A549 (cell line): ENCODE measurements around the gene TUBD1. TPM values are rescaled to one million over a fixed set of nuclear protein-coding genes. Genes with fewer than 3 reads are reported as not detected.
"Not testable (repeated sequence)": the region's sequence is repeated elsewhere in the genome, so short reads cannot be mapped to it uniquely, and the experiment has no call there.

ENCODE experiments used
- ATAC-seq, 2 experiments: fragments of 200-7000 bp in 1 of 2; fragments of >200 bp in 1 of 2; cut with Nextera tagmentation in 1 of 2; cut with Tn5 transposase in 1 of 2; 3 replicates each; pipeline versions ENCODE4 v1.8.0 to v1.9.1; 2018 to 2020; ENCODE audit warnings: mild to moderate bottlenecking in 1 of 2, moderate library complexity in 1 of 2
- CTCF ChIA-PET: fragments of 300-600 bp; sonication (Branson Sonifier 250); formaldehyde crosslinking; extraction: SDS; loops from one replicate; lab custom pipeline; 2021; ENCODE audit warnings: antibody characterized with exemption, inconsistent platforms; lab: Yijun Ruan, JAX
- POLR2A ChIA-PET: fragments of 350-600 bp; formaldehyde crosslinking; extraction: SDS; loops from one replicate; lab custom pipeline; 2021; ENCODE audit warnings: antibody characterized with exemption, inconsistent platforms; lab: Yijun Ruan, JAX
- DNase-seq, 2 experiments: peaks; one replicate each; pipeline versions ENCODE4 v3.0.0 to v3.0.0-alpha.2; 2011 to 2016; ENCODE audit warnings: low read depth in 1 of 2, low spot score in 1 of 2
- FAIRE-seq: peaks from 2 replicates; lab custom pipeline; 2011; peaks lifted over from hg19 to GRCh38; lab: Jason Lieb, UNC
- H3K27ac ChIP-seq, 2 experiments: fragments of >200 bp; sonication (Bioruptor Twin); formaldehyde crosslinking; 3 replicates each; pipeline ENCODE4 v1.5.1; 2016 to 2017
- H3K4me1 ChIP-seq: fragments of >200 bp; sonication (Bioruptor Twin); formaldehyde crosslinking; 3 replicates; pipeline ENCODE4 v1.6.1; 2016
- H3K4me2 ChIP-seq: fragments of >200 bp; sonication (Bioruptor Twin); formaldehyde crosslinking; 3 replicates; pipeline ENCODE4 v1.6.1; 2016
- H3K4me3 ChIP-seq: fragments of >200 bp; sonication (Bioruptor Twin); formaldehyde crosslinking; 3 replicates; pipeline ENCODE4 v1.5.1; 2016
- H3K9me3 ChIP-seq: fragments of >200 bp; sonication (Bioruptor Twin); formaldehyde crosslinking; 3 replicates; pipeline ENCODE4 v1.6.1; 2016
- E2F6 ChIP-seq: IDR thresholded peaks from 2 replicates; pipeline ENCODE4 v1.6.1; 2012; ENCODE audit warnings: low read depth, borderline replicate concordance
- EHF ChIP-seq: fragments of 250-450 bp; sonication (Bioruptor Pico); IDR thresholded peaks from 2 replicates; pipeline ENCODE4 v1.5.0; 2020; ENCODE audit warnings: mild to moderate bottlenecking
- EHMT2 ChIP-seq: fragments of 200-600 bp; sonication (generic); IDR thresholded peaks from 2 replicates; pipeline ENCODE4 v1.6.1; 2016; ENCODE audit warnings: antibody characterized with exemption, low read depth, mild to moderate bottlenecking, moderate library complexity
- FOSB ChIP-seq: fragments of 250-450 bp; sonication (Bioruptor Pico); IDR thresholded peaks from 2 replicates; pipeline ENCODE4 v1.5.0; 2020; ENCODE audit warnings: mild to moderate bottlenecking, moderate library complexity
- FOXS1 ChIP-seq: fragments of 250-450 bp; sonication (Bioruptor Pico); IDR thresholded peaks from 2 replicates; pipeline ENCODE4 v1.5.0; 2020; ENCODE audit warnings: mild to moderate bottlenecking, moderate library complexity
- GATA3 ChIP-seq: IDR thresholded peaks from 2 replicates; pipeline ENCODE4 v1.6.1; 2012; ENCODE audit warnings: borderline replicate concordance
- HMGXB4 ChIP-seq: fragments of 250-450 bp; sonication (Bioruptor Pico); IDR thresholded peaks from 2 replicates; pipeline ENCODE4 v1.5.0; 2021; ENCODE audit warnings: mild to moderate bottlenecking, moderate library complexity, borderline replicate concordance
- HOXA7 ChIP-seq: fragments of 250-450 bp; sonication (Bioruptor Pico); IDR thresholded peaks from 2 replicates; pipeline ENCODE4 v1.5.0; 2020; ENCODE audit warnings: mild to moderate bottlenecking, moderate library complexity
- JUN ChIP-seq, 2 experiments: fragments of >200 bp; sonication (Bioruptor Twin); formaldehyde crosslinking; IDR thresholded peaks; 2 replicates in 1 of 2; 3 replicates in 1 of 2; pipeline ENCODE4 v1.6.1; 2016 to 2017
- MAFK ChIP-seq: fragments of 450-650 bp; IDR thresholded peaks from 2 replicates; pipeline ENCODE4 v1.6.1; 2014; ENCODE audit not compliant: partially characterized antibody
- POLR2AphosphoS2 ChIP-seq: conservative IDR thresholded peaks from 2 replicates; pipeline ENCODE4 v1.6.1; 2012; ENCODE audit warnings: low read length, improper control_type of control experiment, inconsistent platforms
- RAD21 ChIP-seq, 2 experiments: fragments of >200 bp in 1 of 2; sonication (Bioruptor Twin) in 1 of 2; formaldehyde crosslinking in 1 of 2; IDR thresholded peaks in 1 of 2; conservative IDR thresholded peaks in 1 of 2; 2 replicates in 1 of 2; 3 replicates in 1 of 2; pipeline ENCODE4 v1.6.1; 2012 to 2018; ENCODE audit warnings: inconsistent platforms in 1 of 2
- REST ChIP-seq: fragments of 200-600 bp; sonication (generic); IDR thresholded peaks from 2 replicates; pipeline ENCODE4 v1.6.1; 2016; ENCODE audit warnings: antibody characterized with exemption, mild to moderate bottlenecking, moderate library complexity
- TFCP2L1 ChIP-seq: fragments of 250-450 bp; sonication (Bioruptor Pico); IDR thresholded peaks from 2 replicates; pipeline ENCODE4 v1.5.0; 2021; ENCODE audit warnings: mild to moderate bottlenecking
- TP53 ChIP-seq: fragments of 250-450 bp; sonication (Bioruptor Pico); IDR thresholded peaks from 2 replicates; pipeline ENCODE4 v1.5.0; 2021; ENCODE audit warnings: mild to moderate bottlenecking, moderate library complexity
- WGBS: methylation state at CpG from one replicate; pipeline ENCODE4 v1.1.6; 2017; ENCODE audit errors: missing lambda C conversion rate; 5-methylcytosine and 5-hydroxymethylcytosine counted together
- polyA plus RNA-seq, 4 experiments: library from polyadenylated mRNA; depleted of rRNA in 3 of 4; stranded (reverse); fragments of >200 nt; fragmentation: RNase III in 1 of 4; extraction: RNeasy Plus Mini Kit Qiagen cat#74134 plus additional on column Dnase treatment in 1 of 4; gene quantifications; 2 replicates in 3 of 4; 3 replicates in 1 of 4; pipeline ENCODE4 v1.2.3, GENCODE V29; 2011 to 2017
- TF ChIP-seq, protein P1 (sequence below): fragments of 250-450 bp; sonication (Bioruptor Pico); IDR thresholded peaks from 2 replicates; pipeline ENCODE4 v1.5.0; 2020; ENCODE audit warnings: low read depth, mild to moderate bottlenecking, moderate library complexity
- TF ChIP-seq, protein P2 (sequence below): fragments of >200 bp; sonication (Bioruptor Twin); formaldehyde crosslinking; IDR thresholded peaks from 3 replicates; pipeline ENCODE4 v1.6.1; 2016

Gene TUBD1
- polyA plus RNA-seq, 2 of the 4 experiments (the other 2 are of a cell fraction) = 15.9 to 24.4 TPM

- peak overlapping the region; percentile 91 to 96 for H3K27ac ChIP-seq
- 0 out of 2 replicates have a peak, but pooled peaks have one; percentile 77 for TF ChIP-seq FOXS1 (CRISPR knock-in tag)
- peak; percentile 9; the same call in 1 of the 2 replicates for TF ChIP-seq POLR2AphosphoS2
- TF ChIP-seq, all 56 proteins: peak for 2; not testable (repeated sequence) for 54
- ATAC-seq, H3K9me3 ChIP-seq, FAIRE-seq, DNase-seq: not testable (repeated sequence)
- Histone ChIP-seq H3K4me2 (peak overlapping the region; percentile 76), H3K4me1 (peaks cover 29% of the 10 kb centered on the region), H3K4me3 (peak overlapping the region; percentile 57)
- ChIA-PET CTCF (interaction anchor here (1.3 to 12.7 kb wide), 4 partner anchors 11 to 92 kb away, joined by 3 to 244 read pairs (median 6); no protein-coding TSS in a partner anchor), POLR2A (interaction anchor here (1.3 to 13.6 kb wide), 9 partner anchors 13 to 90 kb away, joined by 3 to 610 read pairs (median 31); no protein-coding TSS in a partner anchor)
- WGBS = under 1% methylated on average over 4 of the region's 4 CpGs
These were observed 50.9 kb downstream of the TUBD1 start for GRCh38 chr17:59841882-59842263.

GRCh38 chr17:59841091-59841881, 51.5 kb downstream of the TUBD1 start:
- TF ChIP-seq GATA3 (peak; percentile 63; the same call in 1 of the 2 replicates), POLR2AphosphoS2 (peak; percentile 22; the same call in 1 of the 2 replicates), MAFK (peak; percentile 93), JUN (IDR thresholded peaks at IDR 0.05) (peak; percentile 26 to 97; a peak in 3 of 5 replicates), EHF (CRISPR knock-in tag) (peak; percentile 52; the same call in 1 of the 2 replicates), HMGXB4 (CRISPR knock-in tag) (peak; percentile 28; the same call in 1 of the 2 replicates), FOSB (peak; percentile 91), HOXA7 (CRISPR knock-in tag) (peak; percentile 82; the same call in 1 of the 2 replicates), RAD21 (conservative IDR thresholded peaks at IDR 0.05 in 1 of 2, IDR thresholded peaks at IDR 0.05 in 1 of 2) (peak; percentile 5 to 9; a peak in 2 of 5 replicates), TP53 (CRISPR knock-in tag) (peak; percentile 95), TFCP2L1 (peak; percentile 97)
- TF ChIP-seq, protein P1, sequence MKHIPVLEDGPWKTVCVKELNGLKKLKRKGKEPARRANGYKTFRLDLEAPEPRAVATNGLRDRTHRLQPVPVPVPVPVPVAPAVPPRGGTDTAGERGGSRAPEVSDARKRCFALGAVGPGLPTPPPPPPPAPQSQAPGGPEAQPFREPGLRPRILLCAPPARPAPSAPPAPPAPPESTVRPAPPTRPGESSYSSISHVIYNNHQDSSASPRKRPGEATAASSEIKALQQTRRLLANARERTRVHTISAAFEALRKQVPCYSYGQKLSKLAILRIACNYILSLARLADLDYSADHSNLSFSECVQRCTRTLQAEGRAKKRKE (CRISPR knock-in tag) = peak; percentile 10; the same call in 1 of the 2 replicates
- under 1% methylated on average over 7 of the region's 7 CpGs for WGBS
- H3K27ac ChIP-seq = peak overlapping the region; percentile 91 to 96
- peak overlapping the region; percentile 76 for H3K4me2 ChIP-seq
- CTCF ChIA-PET = interaction anchor here (0.7 to 12.7 kb wide), 7 partner anchors 12 to 91 kb away, joined by 3 to 244 read pairs (median 4); no protein-coding TSS in a partner anchor
- not testable (repeated sequence) for FAIRE-seq, ATAC-seq, H3K9me3 ChIP-seq
- POLR2A ChIA-PET = interaction anchor here (1.2 to 13.6 kb wide), 10 partner anchors 12 to 90 kb away, joined by 3 to 610 read pairs (median 21); no protein-coding TSS in a partner anchor
- peak in 1 of 2 experiments; percentile 78 for DNase-seq
- peaks cover 32% of the 10 kb centered on the region for H3K4me1 ChIP-seq
- peak overlapping the region; percentile 57 for H3K4me3 ChIP-seq

DNA sequence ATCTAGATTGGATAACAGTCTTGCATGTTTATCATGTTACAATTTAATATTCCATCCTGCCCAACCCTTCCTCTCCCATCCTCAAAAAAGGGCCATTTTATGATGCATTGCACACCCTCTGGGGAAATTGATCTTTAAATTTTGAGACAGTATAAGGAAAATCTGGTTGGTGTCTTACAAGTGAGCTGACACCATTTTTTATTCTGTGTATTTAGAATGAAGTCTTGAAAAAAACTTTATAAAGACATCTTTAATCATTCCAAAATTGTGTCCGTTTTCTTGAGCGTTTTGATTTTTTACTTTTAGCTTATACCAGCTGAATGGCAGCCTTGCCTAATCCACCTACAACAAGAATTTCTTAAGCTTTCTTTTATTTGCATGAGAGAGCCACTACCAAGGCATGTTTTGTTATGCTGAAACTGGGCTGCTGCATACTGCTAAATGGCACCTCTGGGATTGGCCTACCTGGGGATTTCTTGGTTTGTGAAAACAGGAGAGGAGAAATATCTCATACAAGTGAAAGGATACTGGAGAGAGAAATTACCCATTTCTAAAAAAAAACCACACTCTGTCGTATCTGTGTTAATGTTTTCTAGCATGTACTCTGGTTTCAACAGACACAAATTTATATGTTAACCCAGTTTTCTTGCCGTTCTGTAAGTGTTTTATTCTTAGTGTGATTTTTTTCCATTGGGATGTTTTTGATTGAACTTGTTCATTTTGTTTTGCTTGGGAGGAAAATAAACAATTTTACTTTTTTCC, 52.2 kb downstream of the TUBD1 start:
- DNase-seq (peak in 1 of 2 experiments; percentile 73), ATAC-seq (no peak), FAIRE-seq (no peak)
- Histone ChIP-seq H3K4me3 (peak overlapping the region; percentile 57), H3K4me1 (peaks cover 31% of the 10 kb centered on the region), H3K27ac (peak overlapping the region; percentile 91 to 96), H3K4me2 (peak overlapping the region; percentile 76), H3K9me3 (no peaks in the 10 kb centered on the region)
- CTCF ChIA-PET = interaction anchor here (0.7 to 12.7 kb wide), 7 partner anchors 13 to 90 kb away, joined by 3 to 244 read pairs (median 4); no protein-coding TSS in a partner anchor
- WGBS = 2% methylated on average over 4 of the region's 4 CpGs
- POLR2A ChIA-PET = interaction anchor here (1.2 to 13.6 kb wide), 7 partner anchors 12 to 89 kb away, joined by 3 to 610 read pairs (median 127); no protein-coding TSS in a partner anchor
- TF ChIP-seq FOSB = peak; percentile 98
- TF ChIP-seq, protein P1 (CRISPR knock-in tag) = peak; percentile 6; the same call in 1 of the 2 replicates
- TF ChIP-seq E2F6 = 0 out of 2 replicates have a peak, but pooled peaks have one; percentile 8
- TF ChIP-seq, protein P2, sequence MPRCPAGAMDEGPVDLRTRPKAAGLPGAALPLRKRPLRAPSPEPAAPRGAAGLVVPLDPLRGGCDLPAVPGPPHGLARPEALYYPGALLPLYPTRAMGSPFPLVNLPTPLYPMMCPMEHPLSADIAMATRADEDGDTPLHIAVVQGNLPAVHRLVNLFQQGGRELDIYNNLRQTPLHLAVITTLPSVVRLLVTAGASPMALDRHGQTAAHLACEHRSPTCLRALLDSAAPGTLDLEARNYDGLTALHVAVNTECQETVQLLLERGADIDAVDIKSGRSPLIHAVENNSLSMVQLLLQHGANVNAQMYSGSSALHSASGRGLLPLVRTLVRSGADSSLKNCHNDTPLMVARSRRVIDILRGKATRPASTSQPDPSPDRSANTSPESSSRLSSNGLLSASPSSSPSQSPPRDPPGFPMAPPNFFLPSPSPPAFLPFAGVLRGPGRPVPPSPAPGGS = peak; percentile 77; the same call in 2 of the 3 replicates
- TF ChIP-seq REST = peak; percentile 51
- no peak for TF ChIP-seq EHMT2
